Measurements from ENCODE around the gene OLR1. TPM values are rescaled to one million over a fixed set of nuclear protein-coding genes. Genes with fewer than 3 reads are reported as not detected.

Gene OLR1
- total RNA-seq, 2 experiments from 2014 or later, result not detected

- Mint-ChIP-seq H3K4me3 (no peak overlapping the region), H3K27ac (no peak overlapping the region), H3K27me3 (peaks cover 37% of the 10 kb centered on the region), H3K9me3 (ENCODE audit: low read depth) (no peaks in the 10 kb centered on the region), H3K36me3 (no peaks in the 10 kb centered on the region), H3K4me1 (no peaks in the 10 kb centered on the region)
- ATAC-seq (no peak), DNase-seq (no peak)
- CTCF ChIA-PET, result interaction anchor here (0.7 kb wide), 1 partner anchor 31 kb away, joined by 3 read pairs; no protein-coding TSS in a partner anchor
Measured at GRCh38 chr12:10184261-10184843, 12.4 kb upstream of the OLR1 start.

GRCh38 chr12:10182354-10183049, 10.6 kb upstream of the OLR1 start:
- Mint-ChIP-seq H3K9me3 (ENCODE audit: low read depth) (no peaks in the 10 kb centered on the region), H3K27ac (no peak overlapping the region), H3K27me3 (peaks cover 45% of the 10 kb centered on the region), H3K4me3 (no peak overlapping the region), H3K4me1 (no peaks in the 10 kb centered on the region), H3K36me3 (no peaks in the 10 kb centered on the region)
- CTCF ChIA-PET, result no interaction called here
- no peak for ATAC-seq
- no peak for DNase-seq

GRCh38 chr12:10179776-10180181, 7.8 kb upstream of the OLR1 start:
- ATAC-seq, result no peak
- DNase-seq, result no peak
- no peaks in the 10 kb centered on the region for H3K9me3 Mint-ChIP-seq (ENCODE audit: low read depth)
- no peak overlapping the region for H3K4me3 Mint-ChIP-seq
- CTCF ChIA-PET, result no interaction called here
- no peak overlapping the region for H3K27ac Mint-ChIP-seq
- no peaks in the 10 kb centered on the region for H3K36me3 Mint-ChIP-seq
- no peaks in the 10 kb centered on the region for H3K4me1 Mint-ChIP-seq
- peaks cover 41% of the 10 kb centered on the region for H3K27me3 Mint-ChIP-seq

- no peak within 1 kb of the TSS for H3K27ac Mint-ChIP-seq
- H3K4me1 Mint-ChIP-seq, result no peaks in the 10 kb centered on the region
- no peak for ATAC-seq
- no peak for DNase-seq
- H3K9me3 Mint-ChIP-seq (ENCODE audit: low read depth), result no peaks in the 10 kb centered on the region
- H3K36me3 Mint-ChIP-seq, result no peaks in the 10 kb centered on the region
- peaks cover 34% of the 10 kb centered on the region for H3K27me3 Mint-ChIP-seq
- H3K4me3 Mint-ChIP-seq, result no peak within 1 kb of the TSS
- CTCF ChIA-PET, result no interaction called here
Measured at GRCh38 chr12:10178821-10179220, 6.9 kb upstream of the OLR1 start, which contains the start of gene TMEM52B. Gene TMEM52B (plus strand): TSS chr12:10179032. CDS start chr12:10179575, 543 bp downstream.

GRCh38 chr12:10175846-10176636, 4.1 kb upstream of the OLR1 start:
- Mint-ChIP-seq H3K4me1 (no peaks in the 10 kb centered on the region), H3K4me3 (no peak overlapping the region), H3K36me3 (no peaks in the 10 kb centered on the region), H3K9me3 (ENCODE audit: low read depth) (no peaks in the 10 kb centered on the region), H3K27me3 (peaks cover 42% of the 10 kb centered on the region), H3K27ac (no peak overlapping the region)
- CTCF ChIA-PET, result interaction anchor here (1.0 to 2.2 kb wide), 2 partner anchors 23 kb away, joined by 3 to 8 read pairs; no protein-coding TSS in a partner anchor
- DNase-seq (no peak), ATAC-seq (no peak)

GRCh38 chr12:10174986-10175614, 3.2 kb upstream of the OLR1 start:
- CTCF ChIA-PET, result interaction anchor here (1.0 kb wide), 1 partner anchor 22 kb away, joined by 3 read pairs; no protein-coding TSS in a partner anchor

GRCh38 chr12:10170216-10170615, 1.7 kb downstream of the OLR1 start:
- peaks cover 45% of the 10 kb centered on the region for H3K27me3 Mint-ChIP-seq
- H3K9me3 Mint-ChIP-seq (ENCODE audit: low read depth), result no peaks in the 10 kb centered on the region
- H3K4me1 Mint-ChIP-seq, result no peaks in the 10 kb centered on the region
- no peak for ATAC-seq
- no peaks in the 10 kb centered on the region for H3K36me3 Mint-ChIP-seq
- no peak overlapping the region for H3K4me3 Mint-ChIP-seq
- no peak overlapping the region for H3K27ac Mint-ChIP-seq
- no peak for DNase-seq
- CTCF ChIA-PET, result interaction anchor here (2.1 to 2.6 kb wide), 2 partner anchors 17 to 21 kb away, joined by 6 to 7 read pairs; no protein-coding TSS in a partner anchor

More at GRCh38 chr12:10174986-10175614, 3.2 kb upstream of the OLR1 start:
- Mint-ChIP-seq H3K27ac (no peak overlapping the region), H3K4me3 (no peak overlapping the region), H3K27me3 (peaks cover 47% of the 10 kb centered on the region), H3K4me1 (no peaks in the 10 kb centered on the region), H3K9me3 (ENCODE audit: low read depth) (no peaks in the 10 kb centered on the region), H3K36me3 (no peaks in the 10 kb centered on the region)
- DNase-seq (no peak), ATAC-seq (no peak)

- CTCF ChIA-PET, result interaction anchor here (2.1 kb wide), 1 partner anchor 16 kb away, joined by 7 read pairs; no protein-coding TSS in a partner anchor
- no peaks in the 10 kb centered on the region for H3K36me3 Mint-ChIP-seq
Measured at GRCh38 chr12:10169104-10169503, 2.8 kb downstream of the OLR1 start.

GRCh38 chr12:10167599-10167998, 4.3 kb downstream of the OLR1 start:
- Mint-ChIP-seq H3K9me3 (ENCODE audit: low read depth) (no peaks in the 10 kb centered on the region), H3K4me1 (no peaks in the 10 kb centered on the region), H3K36me3 (no peaks in the 10 kb centered on the region), H3K4me3 (no peak overlapping the region), H3K27me3 (peaks cover 36% of the 10 kb centered on the region), H3K27ac (no peak overlapping the region)
- CTCF ChIA-PET, result interaction anchor here (0.9 to 1.5 kb wide), 2 partner anchors 15 to 583 kb away, joined by 3 read pairs; no protein-coding TSS in a partner anchor
- ATAC-seq (no peak), DNase-seq (no peak)

More at GRCh38 chr12:10169104-10169503, 2.8 kb downstream of the OLR1 start:
- ATAC-seq (no peak), DNase-seq (no peak)
- no peaks in the 10 kb centered on the region for H3K4me1 Mint-ChIP-seq
- H3K9me3 Mint-ChIP-seq (ENCODE audit: low read depth), result no peaks in the 10 kb centered on the region
- no peak overlapping the region for H3K4me3 Mint-ChIP-seq
- peaks cover 40% of the 10 kb centered on the region for H3K27me3 Mint-ChIP-seq
- H3K27ac Mint-ChIP-seq, result no peak overlapping the region

- Mint-ChIP-seq H3K36me3 (no peaks in the 10 kb centered on the region), H3K27me3 (peaks cover 19% of the 10 kb centered on the region), H3K27ac (no peak overlapping the region), H3K4me3 (no peak overlapping the region), H3K4me1 (no peaks in the 10 kb centered on the region), H3K9me3 (ENCODE audit: low read depth) (no peaks in the 10 kb centered on the region)
- DNase-seq (no peak), ATAC-seq (no peak)
- CTCF ChIA-PET, result no interaction called here
Measured at GRCh38 chr12:10165421-10165820, 6.5 kb downstream of the OLR1 start.

- Mint-ChIP-seq H3K4me3 (no peak overlapping the region), H3K9me3 (ENCODE audit: low read depth) (no peaks in the 10 kb centered on the region), H3K36me3 (no peaks in the 10 kb centered on the region), H3K27me3 (peaks cover 27% of the 10 kb centered on the region), H3K4me1 (peaks cover 2% of the 10 kb centered on the region), H3K27ac (no peak overlapping the region)
- DNase-seq (no peak), ATAC-seq (no peak)
- CTCF ChIA-PET, result interaction anchor here (0.7 to 1.8 kb wide), 3 partner anchors 10 to 1164 kb away, joined by 3 to 7 read pairs (median 3); no protein-coding TSS in a partner anchor
Measured at GRCh38 chr12:10163084-10163483, 8.8 kb downstream of the OLR1 start.

- H3K4me1 Mint-ChIP-seq, result peaks cover 2% of the 10 kb centered on the region
- no peaks in the 10 kb centered on the region for H3K36me3 Mint-ChIP-seq
- no peak overlapping the region for H3K4me3 Mint-ChIP-seq
- no peak for DNase-seq
- no peaks in the 10 kb centered on the region for H3K9me3 Mint-ChIP-seq (ENCODE audit: low read depth)
- CTCF ChIA-PET, result interaction anchor here (1.2 to 1.3 kb wide), 2 partner anchors 10 to 101 kb away, joined by 3 to 4 read pairs; no protein-coding TSS in a partner anchor
- H3K27me3 Mint-ChIP-seq, result peaks cover 26% of the 10 kb centered on the region
- no peak for ATAC-seq
- no peak overlapping the region for H3K27ac Mint-ChIP-seq
Measured at GRCh38 chr12:10160617-10161385, 11.1 kb downstream of the OLR1 start.

Data from activated CD8-positive, alpha-beta memory T cell treated with anti-CD3 and anti-CD28 coated beads, Interleukin-2, amount 10 ng/mL, durations not matched to agents 7 days and 5 days (primary cell).